K562 (cell line): ENCODE measurements around the gene PRKG1. TPM values are rescaled to one million over a fixed set of nuclear protein-coding genes. Genes with fewer than 3 reads are reported as not detected.

Experiments
- ATAC-seq: fragments of 200-7000 bp; cut with Tn5 transposase; 3 replicates; pipeline ENCODE4 v1.9.1; 2020; ENCODE audit warnings: moderate library complexity
- BruUV-seq: library from RNA; stranded (reverse); fragments of 400-500 nt; replicated peaks from 2 replicates; lab custom pipeline; 2021; lab: Mats Ljungman, UMichigan
- CTCF ChIA-PET: fragments of 300-600 bp; formaldehyde crosslinking; extraction: SDS; loops from one replicate; lab custom pipeline; 2021; ENCODE audit warnings: low intra/inter-chr PET ratio; lab: Yijun Ruan, JAX
- POLR2A ChIA-PET: fragments of 300-600, 350-650 bp; sonication (Branson Sonifier 250); formaldehyde crosslinking; extraction: SDS; loops from one replicate; lab custom pipeline; 2021; ENCODE audit warnings: antibody characterized with exemption, inconsistent platforms; lab: Yijun Ruan, JAX
- DNase-seq, 4 experiments: peaks; one replicate each; pipeline versions ENCODE4 v3.0.0 to v3.0.0-alpha.2; 2011 to 2018; ENCODE audit warnings: low spot score in 3 of 4, mixed read lengths in 3 of 4; ENCODE audit errors: extremely low read depth in 1 of 4
- FAIRE-seq: peaks from 2 replicates; lab custom pipeline; 2011; peaks lifted over from hg19 to GRCh38; lab: Jason Lieb, UNC
- H2AFZ ChIP-seq: 2 replicates; pipeline ENCODE4 v1.6.0; 2011; ENCODE audit warnings: low read depth, low read length, control low read depth, inconsistent platforms
- H3K27ac ChIP-seq: fragments of 200-600 bp; 3 replicates; pipeline ENCODE4 v1.8.0; 2011; ENCODE audit warnings: low read depth, mild to moderate bottlenecking, control low read depth, inconsistent platforms, low read length, moderate library complexity, mixed read lengths; ENCODE audit errors: extremely low read depth
- H3K27me3 ChIP-seq, 2 experiments: fragments of 300-600 bp in 1 of 2; 2 replicates in 1 of 2; 3 replicates in 1 of 2; pipeline versions ENCODE4 v1.6.0 to v1.8.0; 2011; ENCODE audit warnings: inconsistent platforms in 2 of 2, low read length in 2 of 2, mild to moderate bottlenecking in 1 of 2, mixed read lengths in 1 of 2, moderate library complexity in 1 of 2; ENCODE audit not compliant: control insufficient read depth in 2 of 2, insufficient read depth in 2 of 2
- H3K36me3 ChIP-seq: fragments of 300-600 bp; 3 replicates; pipeline ENCODE4 v1.8.0; 2011; ENCODE audit warnings: mild to moderate bottlenecking, low read length, inconsistent platforms; ENCODE audit not compliant: control insufficient read depth, insufficient read depth
- H3K4me1 ChIP-seq, 2 experiments: fragments of 200-600 bp in 1 of 2; replicated peaks in 1 of 2; 2 replicates in 1 of 2; 3 replicates in 1 of 2; pipeline versions ENCODE4 v1.5.1 to v1.8.0; 2011; ENCODE audit warnings: inconsistent platforms in 2 of 2, low read length in 2 of 2, mild to moderate bottlenecking in 1 of 2, mixed read lengths in 1 of 2, moderate library complexity in 1 of 2; ENCODE audit not compliant: control insufficient read depth in 2 of 2, insufficient read depth in 2 of 2
- H3K4me2 ChIP-seq: 2 replicates; pipeline ENCODE4 v1.6.1; 2011; ENCODE audit warnings: low read length, control low read depth, inconsistent platforms, mixed read lengths; ENCODE audit not compliant: insufficient read depth
- H3K4me3 ChIP-seq: fragments of 200-600 bp; sonication (generic), shearing (Covaris generic); 2 replicates; pipeline ENCODE4 v1.5.1; 2016; ENCODE audit warnings: control low read depth, inconsistent platforms
- H3K79me2 ChIP-seq: fragments of 200-600 bp; 3 replicates; pipeline ENCODE4 v1.8.0; 2011; ENCODE audit warnings: low read length, inconsistent platforms; ENCODE audit not compliant: control insufficient read depth, insufficient read depth
- H3K9ac ChIP-seq, 2 experiments: 2 replicates each; pipeline versions ENCODE4 v1.6.0 to v1.6.1; 2011; ENCODE audit warnings: low read depth in 2 of 2, low read length in 2 of 2, control low read depth in 1 of 2, inconsistent platforms in 1 of 2, mild to moderate bottlenecking in 1 of 2, mixed read lengths in 1 of 2; ENCODE audit not compliant: insufficient read depth in 1 of 2
- H3K9me1 ChIP-seq: one replicate; pipeline ENCODE4 v1.6.0; 2011; ENCODE audit warnings: inconsistent platforms, mild to moderate bottlenecking, low read length, moderate library complexity; ENCODE audit not compliant: control insufficient read depth, insufficient read depth
- H3K9me3 ChIP-seq: replicated peaks from 2 replicates; pipeline ENCODE4 v1.5.1; 2011; ENCODE audit warnings: low read depth, low read length, inconsistent platforms; ENCODE audit not compliant: control insufficient read depth, insufficient read depth
- H4K20me1 ChIP-seq: replicated peaks from 2 replicates; pipeline ENCODE4 v1.6.1; 2011; ENCODE audit warnings: low read length, inconsistent platforms, mixed read lengths; ENCODE audit not compliant: control insufficient read depth, insufficient read depth
- CC2D1A ChIP-seq: fragments of 450-650 bp; IDR thresholded peaks from 2 replicates; pipeline ENCODE4 v1.6.1; 2017; ENCODE audit warnings: mild to moderate bottlenecking
- CHD4 ChIP-seq: fragments of 200-600 bp; sonication (generic); IDR thresholded peaks from 3 replicates; pipeline ENCODE4 v1.6.1; 2012; ENCODE audit warnings: low read depth, mild to moderate bottlenecking, mixed read lengths, low read length, inconsistent platforms; ENCODE audit not compliant: insufficient read depth, insufficient replicate concordance, poor library complexity, severe bottlenecking
- HDAC2 ChIP-seq: fragments of 450-650 bp; IDR thresholded peaks from 2 replicates; pipeline ENCODE4 v1.6.1; 2016; ENCODE audit warnings: mild to moderate bottlenecking
- MEF2A ChIP-seq: IDR thresholded peaks from 2 replicates; pipeline ENCODE4 v1.6.1; 2011; ENCODE audit warnings: low read depth, mild to moderate bottlenecking, low read length, moderate library complexity; ENCODE audit not compliant: control insufficient read depth
- MYNN ChIP-seq, 2 experiments: sonication (generic); formaldehyde crosslinking in 1 of 2; IDR thresholded peaks; 2 replicates each; pipeline versions ENCODE4 v1.5.0 to v1.6.1; 2016 to 2020; ENCODE audit warnings: antibody characterized with exemption in 1 of 2, missing genetic modification reagents in 1 of 2
- NR1H2 ChIP-seq: sonication (generic); formaldehyde crosslinking; IDR thresholded peaks from 2 replicates; pipeline ENCODE4 v1.4.0; 2020; ENCODE audit warnings: mild to moderate bottlenecking, missing genetic modification reagents
- PML ChIP-seq: IDR thresholded peaks from 2 replicates; pipeline ENCODE4 v1.6.1; 2012; ENCODE audit warnings: low read length, inconsistent platforms
- RBFOX2 ChIP-seq: fragments of 200-400 bp; formaldehyde crosslinking; IDR thresholded peaks from 2 replicates; pipeline ENCODE4 v1.6.1; 2017; ENCODE audit warnings: low read depth, mild to moderate bottlenecking, low read length, moderate library complexity
- SAFB ChIP-seq: fragments of 200-400 bp; formaldehyde crosslinking; IDR thresholded peaks from 2 replicates; pipeline ENCODE4 v1.6.1; 2017; ENCODE audit warnings: low read depth, low read length, borderline replicate concordance
- ZBTB8A ChIP-seq: fragments of 450-650 bp; IDR thresholded peaks from 2 replicates; pipeline ENCODE4 v1.6.1; 2018; ENCODE audit warnings: mild to moderate bottlenecking, moderate library complexity; ENCODE audit not compliant: partially characterized antibody
- ZFPM2 ChIP-seq: fragments of 250-450 bp; sonication (Bioruptor Pico); IDR thresholded peaks from 2 replicates; pipeline ENCODE4 v1.5.1; 2022; ENCODE audit warnings: mild to moderate bottlenecking
- ZNF3 ChIP-seq: fragments of 250-450 bp; sonication (Bioruptor Pico); IDR thresholded peaks from 2 replicates; pipeline ENCODE4 v1.5.0; 2021; ENCODE audit warnings: mild to moderate bottlenecking, moderate library complexity
- WGBS: fragments of 100-300 bp; shearing (Covaris generic); methylation state at CpG from one replicate; pipeline ENCODE4 v1.1.6; 2016; ENCODE audit warnings: low coverage, mixed read lengths; ENCODE audit not compliant: insufficient coverage; ENCODE audit errors: missing lambda C conversion rate; 5-methylcytosine and 5-hydroxymethylcytosine counted together
- in situ Hi-C: fragments of 300-500 bp; cut with MboI; formaldehyde crosslinking; loops from 4 replicates; pipeline ENCODE4 v1.15.0; 2018; ENCODE audit warnings: inconsistent platforms, mixed read lengths
- intact Hi-C: fragments of 100-400 bp; cut with micrococcal nuclease; formaldehyde crosslinking; loops from 2 replicates; pipeline ENCODE4 v1.14.2; 2022
- polyA plus RNA-seq, 8 experiments: library from polyadenylated mRNA; depleted of rRNA in 4 of 8; stranded (reverse) in 5 of 8; unstranded in 3 of 8; fragments of >200 nt; fragmentation: Nextera tagmentation in 2 of 8; fragmentation: Illumina TruSeq in 1 of 8; extraction: Ambion mirVana in 2 of 8; extraction: Trizol in 1 of 8; gene quantifications; 2 replicates each; pipeline versions ENCODE4 v1.2.1 to v1.2.3, GENCODE V29; 2011 to 2014; ENCODE audit warnings: inconsistent platforms in 1 of 8, missing spikeins in 1 of 8
- total RNA-seq, 7 experiments: library from RNA; depleted of rRNA in 6 of 7; stranded (reverse); fragments of >200 nt in 6 of 7; fragmentation: Illumina TruSeq in 2 of 7; extraction: Trizol in 2 of 7; gene quantifications; 2 replicates each; pipeline versions ENCODE4 v1.2.1 to v1.2.3, GENCODE V29; 2011 to 2021; ENCODE audit warnings: low replicate concordance in 1 of 7
- TF ChIP-seq, protein P1 (sequence below): fragments of 250-450 bp; sonication (Bioruptor Pico); IDR thresholded peaks from 2 replicates; pipeline ENCODE4 v1.5.0; 2021
- TF ChIP-seq, protein P2 (sequence below), 2 experiments: fragments of 150-350 bp in 1 of 2; IDR thresholded peaks; 2 replicates each; pipeline ENCODE4 v1.6.1; 2012 to 2016; ENCODE audit warnings: low read depth in 2 of 2, low read length in 2 of 2, mild to moderate bottlenecking in 1 of 2, moderate library complexity in 1 of 2
- TF ChIP-seq, protein P3 (sequence below): IDR thresholded peaks from 2 replicates; pipeline ENCODE4 v1.6.1; 2011; ENCODE audit not compliant: insufficient read length; ENCODE audit errors: extremely low read depth
- TF ChIP-seq, protein P4 (sequence below): fragments of 450-650 bp; IDR thresholded peaks from 2 replicates; pipeline ENCODE4 v1.6.1; 2016; ENCODE audit warnings: low read depth, mild to moderate bottlenecking, moderate library complexity

PRKG1 gene
- total and polyA plus RNA-seq, 9 of the 15 experiments (the other 6 are each of a cell fraction or from before 2014, with no cell fraction given): 0.22 TPM; not detected in 8

DNA sequence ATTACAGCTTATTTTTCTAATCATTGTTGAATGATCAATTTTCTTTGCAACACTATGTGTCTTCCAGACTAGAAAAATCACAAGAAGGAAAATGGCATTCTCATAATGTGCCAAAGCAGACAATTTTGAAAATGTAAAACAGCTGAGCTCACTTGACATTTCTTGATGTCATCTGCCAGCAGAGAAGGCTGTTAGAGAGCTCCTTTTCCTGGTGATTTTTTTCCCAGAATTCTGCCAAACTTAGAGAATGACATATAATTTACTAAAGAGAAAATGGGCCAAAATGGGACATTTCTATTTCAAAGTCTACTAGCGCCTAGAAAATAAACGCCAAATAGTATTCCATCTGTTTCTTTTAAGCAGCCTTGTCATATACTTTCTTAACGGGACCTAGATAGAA is 714.0 kb downstream of the PRKG1 start (continued):
- TF ChIP-seq, protein P1, sequence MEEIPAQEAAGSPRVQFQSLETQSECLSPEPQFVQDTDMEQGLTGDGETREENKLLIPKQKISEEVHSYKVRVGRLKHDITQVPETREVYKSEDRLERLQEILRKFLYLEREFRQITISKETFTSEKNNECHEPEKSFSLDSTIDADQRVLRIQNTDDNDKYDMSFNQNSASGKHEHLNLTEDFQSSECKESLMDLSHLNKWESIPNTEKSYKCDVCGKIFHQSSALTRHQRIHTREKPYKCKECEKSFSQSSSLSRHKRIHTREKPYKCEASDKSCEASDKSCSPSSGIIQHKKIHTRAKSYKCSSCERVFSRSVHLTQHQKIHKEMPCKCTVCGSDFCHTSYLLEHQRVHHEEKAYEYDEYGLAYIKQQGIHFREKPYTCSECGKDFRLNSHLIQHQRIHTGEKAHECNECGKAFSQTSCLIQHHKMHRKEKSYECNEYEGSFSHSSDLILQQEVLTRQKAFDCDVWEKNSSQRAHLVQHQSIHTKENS (CRISPR knock-in tag): no peak
- TF ChIP-seq, protein P2, sequence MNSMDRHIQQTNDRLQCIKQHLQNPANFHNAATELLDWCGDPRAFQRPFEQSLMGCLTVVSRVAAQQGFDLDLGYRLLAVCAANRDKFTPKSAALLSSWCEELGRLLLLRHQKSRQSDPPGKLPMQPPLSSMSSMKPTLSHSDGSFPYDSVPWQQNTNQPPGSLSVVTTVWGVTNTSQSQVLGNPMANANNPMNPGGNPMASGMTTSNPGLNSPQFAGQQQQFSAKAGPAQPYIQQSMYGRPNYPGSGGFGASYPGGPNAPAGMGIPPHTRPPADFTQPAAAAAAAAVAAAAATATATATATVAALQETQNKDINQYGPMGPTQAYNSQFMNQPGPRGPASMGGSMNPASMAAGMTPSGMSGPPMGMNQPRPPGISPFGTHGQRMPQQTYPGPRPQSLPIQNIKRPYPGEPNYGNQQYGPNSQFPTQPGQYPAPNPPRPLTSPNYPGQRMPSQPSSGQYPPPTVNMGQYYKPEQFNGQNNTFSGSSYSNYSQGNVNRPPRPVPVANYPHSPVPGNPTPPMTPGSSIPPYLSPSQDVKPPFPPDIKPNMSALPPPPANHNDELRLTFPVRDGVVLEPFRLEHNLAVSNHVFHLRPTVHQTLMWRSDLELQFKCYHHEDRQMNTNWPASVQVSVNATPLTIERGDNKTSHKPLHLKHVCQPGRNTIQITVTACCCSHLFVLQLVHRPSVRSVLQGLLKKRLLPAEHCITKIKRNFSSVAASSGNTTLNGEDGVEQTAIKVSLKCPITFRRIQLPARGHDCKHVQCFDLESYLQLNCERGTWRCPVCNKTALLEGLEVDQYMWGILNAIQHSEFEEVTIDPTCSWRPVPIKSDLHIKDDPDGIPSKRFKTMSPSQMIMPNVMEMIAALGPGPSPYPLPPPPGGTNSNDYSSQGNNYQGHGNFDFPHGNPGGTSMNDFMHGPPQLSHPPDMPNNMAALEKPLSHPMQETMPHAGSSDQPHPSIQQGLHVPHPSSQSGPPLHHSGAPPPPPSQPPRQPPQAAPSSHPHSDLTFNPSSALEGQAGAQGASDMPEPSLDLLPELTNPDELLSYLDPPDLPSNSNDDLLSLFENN (IDR thresholded peaks at IDR 0.05; ENCODE audit: low read depth in 2 of 2, low read length in 2 of 2): no peak
- TF ChIP-seq ZBTB8A: no peak
- no peak for TF ChIP-seq CC2D1A
- TF ChIP-seq NR1H2: no peak

DNA sequence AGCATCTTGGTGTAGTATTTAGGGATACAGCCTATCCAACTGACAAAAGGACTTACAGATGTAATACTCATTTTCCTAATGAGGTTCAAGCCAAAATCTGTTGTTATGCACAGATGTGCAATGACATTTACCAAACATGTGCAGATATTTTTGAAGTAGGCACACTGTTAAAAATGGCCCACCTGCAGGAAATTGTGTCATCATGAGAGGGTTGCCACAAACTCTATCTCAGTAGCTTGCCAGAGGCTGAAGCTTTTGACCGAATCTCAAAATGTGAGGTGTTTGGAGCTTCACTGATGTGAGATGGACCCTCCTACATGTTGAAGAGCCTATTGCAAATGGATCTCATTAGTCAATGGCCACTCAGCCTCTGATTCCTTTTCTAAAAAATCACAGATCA is 714.8 kb downstream of the PRKG1 start:
- Histone ChIP-seq H2AFZ (no peak overlapping the region), H3K4me2 (no peak overlapping the region), H4K20me1 (no peaks in the 10 kb centered on the region), H3K9ac (no peak overlapping the region), H3K36me3 (no peaks in the 10 kb centered on the region), H3K27me3 (no peaks in the 10 kb centered on the region), H3K4me1 (no peaks in the 10 kb centered on the region), H3K9me3 (no peaks in the 10 kb centered on the region), H3K27ac (no peak overlapping the region), H3K79me2 (no peaks in the 10 kb centered on the region), H3K9me1 (no peaks in the 10 kb centered on the region), H3K4me3 (no peak overlapping the region)
- DNase-seq: no peak
- ChIA-PET CTCF (no interaction called here), POLR2A (no interaction called here)
- in situ Hi-C loops (no loop called here), intact Hi-C loops (no loop called here)
- WGBS: 0% methylated on average over 1 of the region's 1 CpG
- ATAC-seq: no peak
- BruUV-seq: no TSS peak
- no peak for FAIRE-seq
- no peak for TF ChIP-seq MEF2A
- no peak for TF ChIP-seq RBFOX2
- no peak for TF ChIP-seq CHD4
- TF ChIP-seq MYNN (IDR thresholded peaks at IDR 0.05): no peak
- no peak for TF ChIP-seq MYNN (CRISPR knock-in tag; IDR thresholded peaks at IDR 0.05)
- no peak for TF ChIP-seq ZFPM2 (CRISPR knock-in tag)
- no peak for TF ChIP-seq ZNF3
- TF ChIP-seq, protein P3, sequence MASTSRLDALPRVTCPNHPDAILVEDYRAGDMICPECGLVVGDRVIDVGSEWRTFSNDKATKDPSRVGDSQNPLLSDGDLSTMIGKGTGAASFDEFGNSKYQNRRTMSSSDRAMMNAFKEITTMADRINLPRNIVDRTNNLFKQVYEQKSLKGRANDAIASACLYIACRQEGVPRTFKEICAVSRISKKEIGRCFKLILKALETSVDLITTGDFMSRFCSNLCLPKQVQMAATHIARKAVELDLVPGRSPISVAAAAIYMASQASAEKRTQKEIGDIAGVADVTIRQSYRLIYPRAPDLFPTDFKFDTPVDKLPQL: no peak
- no peak for TF ChIP-seq PML
- TF ChIP-seq, protein P4, sequence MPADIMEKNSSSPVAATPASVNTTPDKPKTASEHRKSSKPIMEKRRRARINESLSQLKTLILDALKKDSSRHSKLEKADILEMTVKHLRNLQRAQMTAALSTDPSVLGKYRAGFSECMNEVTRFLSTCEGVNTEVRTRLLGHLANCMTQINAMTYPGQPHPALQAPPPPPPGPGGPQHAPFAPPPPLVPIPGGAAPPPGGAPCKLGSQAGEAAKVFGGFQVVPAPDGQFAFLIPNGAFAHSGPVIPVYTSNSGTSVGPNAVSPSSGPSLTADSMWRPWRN: no peak
- TF ChIP-seq SAFB: no peak
- TF ChIP-seq HDAC2: no peak
